Upper lobe of left lung (tissue), 4 donors: ENCODE measurements around the gene SLIRP.
A peak's percentile ranks its signal among the peaks of the same experiment; 100 is the strongest.

ENCODE experiments used
- EP300 ChIP-seq, 4 donors: sonication (generic); formaldehyde crosslinking; IDR thresholded peaks; one replicate each; pipeline ENCODE4 v1.5.1; 2017; ENCODE audit warnings: antibody characterized with exemption in 4 of 4, control low read depth in 2 of 4
- POLR2A ChIP-seq, 4 donors: fragments of 450-650 bp; IDR thresholded peaks; one replicate each; pipeline ENCODE4 v1.5.1; 2016 to 2017; ENCODE audit warnings: antibody characterized with exemption in 4 of 4, mild to moderate bottlenecking in 2 of 4
- POLR2AphosphoS5 ChIP-seq, 2 donors: sonication (generic); formaldehyde crosslinking; IDR thresholded peaks; one replicate each; pipeline ENCODE4 v1.5.1; 2017; ENCODE audit warnings: antibody characterized with exemption in 2 of 2
- TF ChIP-seq, protein P1 (sequence below), 6 experiments: fragments of 450-650 bp in 4 of 6; fragments of 200-600 bp in 2 of 6; sonication (generic) in 2 of 6; IDR thresholded peaks; one replicate each; pipeline ENCODE4 v1.5.1; 2016 to 2019; ENCODE audit warnings: antibody characterized with exemption in 6 of 6

DNA sequence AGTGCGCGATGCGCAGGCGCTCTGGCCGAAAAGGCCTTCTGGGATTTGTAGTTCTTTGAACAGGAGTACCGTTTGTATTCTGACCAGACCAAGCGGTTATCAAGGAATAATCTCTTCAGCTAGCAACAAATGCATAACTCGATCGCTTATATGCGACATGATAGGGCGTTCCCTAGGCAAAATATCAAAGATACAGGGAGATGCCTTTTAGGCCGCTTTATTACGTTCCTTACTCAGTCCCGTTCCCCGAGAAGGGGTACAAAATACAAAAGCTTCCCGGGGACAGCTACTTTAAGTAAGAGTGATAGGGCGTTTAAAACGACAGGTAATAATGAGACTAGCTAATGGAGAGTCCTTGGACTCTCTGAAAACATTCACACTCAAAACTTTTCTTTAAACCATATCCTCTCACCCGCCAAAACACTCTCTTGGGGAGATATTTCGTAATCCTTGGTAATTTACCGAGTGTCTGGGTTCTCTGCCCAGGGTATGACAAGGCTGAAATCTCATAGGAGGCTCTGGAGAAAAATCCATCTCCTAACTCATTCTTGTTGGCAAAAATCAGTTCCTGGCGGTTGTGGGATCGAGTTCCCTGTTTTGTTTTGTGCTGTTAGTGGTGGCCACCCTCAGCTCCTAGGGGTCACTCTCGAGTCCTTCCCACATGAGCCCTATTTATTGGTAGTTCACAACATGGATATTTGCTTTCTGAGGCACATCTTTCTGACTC lies 53.5 kb downstream of the SLIRP start:
- TF ChIP-seq, protein P1, sequence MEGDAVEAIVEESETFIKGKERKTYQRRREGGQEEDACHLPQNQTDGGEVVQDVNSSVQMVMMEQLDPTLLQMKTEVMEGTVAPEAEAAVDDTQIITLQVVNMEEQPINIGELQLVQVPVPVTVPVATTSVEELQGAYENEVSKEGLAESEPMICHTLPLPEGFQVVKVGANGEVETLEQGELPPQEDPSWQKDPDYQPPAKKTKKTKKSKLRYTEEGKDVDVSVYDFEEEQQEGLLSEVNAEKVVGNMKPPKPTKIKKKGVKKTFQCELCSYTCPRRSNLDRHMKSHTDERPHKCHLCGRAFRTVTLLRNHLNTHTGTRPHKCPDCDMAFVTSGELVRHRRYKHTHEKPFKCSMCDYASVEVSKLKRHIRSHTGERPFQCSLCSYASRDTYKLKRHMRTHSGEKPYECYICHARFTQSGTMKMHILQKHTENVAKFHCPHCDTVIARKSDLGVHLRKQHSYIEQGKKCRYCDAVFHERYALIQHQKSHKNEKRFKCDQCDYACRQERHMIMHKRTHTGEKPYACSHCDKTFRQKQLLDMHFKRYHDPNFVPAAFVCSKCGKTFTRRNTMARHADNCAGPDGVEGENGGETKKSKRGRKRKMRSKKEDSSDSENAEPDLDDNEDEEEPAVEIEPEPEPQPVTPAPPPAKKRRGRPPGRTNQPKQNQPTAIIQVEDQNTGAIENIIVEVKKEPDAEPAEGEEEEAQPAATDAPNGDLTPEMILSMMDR (IDR thresholded peaks at IDR 0.05), result no peak
- TF ChIP-seq POLR2A (IDR thresholded peaks at IDR 0.05), result peak in 1 of 4 donors; percentile 9
- TF ChIP-seq POLR2AphosphoS5 (IDR thresholded peaks at IDR 0.05), result no peak
- TF ChIP-seq EP300 (IDR thresholded peaks at IDR 0.05), result no peak
